Vagina (tissue), 2 donors: ENCODE measurements around the gene SLC7A8.

Source experiments
- POLR2A ChIP-seq, 2 donors: fragments of 450-650 bp; IDR thresholded peaks; one replicate each; pipeline ENCODE4 v1.6.1; 2017; ENCODE audit warnings: antibody characterized with exemption in 2 of 2, mild to moderate bottlenecking in 2 of 2, moderate library complexity in 2 of 2
- TF ChIP-seq, protein P1 (sequence below), 3 experiments: fragments of 450-650 bp in 2 of 3; fragments of 200-600 bp in 1 of 3; sonication (generic) in 1 of 3; IDR thresholded peaks; one replicate each; pipeline ENCODE4 v1.5.1; 2017 to 2019; ENCODE audit warnings: antibody characterized with exemption in 3 of 3, mild to moderate bottlenecking in 2 of 3, moderate library complexity in 2 of 3

DNA sequence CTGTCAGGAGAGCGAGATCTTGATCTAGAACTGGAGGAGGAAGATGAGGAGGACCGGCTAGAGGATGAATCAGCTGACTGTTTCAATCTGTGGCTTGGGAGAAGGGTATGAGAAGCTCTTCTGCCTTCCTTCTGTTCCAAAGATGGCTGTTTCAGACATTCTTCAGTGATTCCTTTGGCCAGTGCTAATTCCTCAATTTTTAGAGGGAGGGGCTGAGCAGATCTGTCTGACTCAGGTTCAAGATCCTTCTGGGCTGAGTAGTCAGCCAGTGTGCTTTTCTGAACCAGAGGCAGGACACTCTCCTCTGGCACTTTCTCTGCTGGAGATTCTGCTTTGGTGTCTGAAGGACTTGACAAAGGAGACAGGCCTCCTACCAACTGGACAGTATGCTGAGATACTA is 103.7 kb downstream of the SLC7A8 start:
- TF ChIP-seq, protein P1, sequence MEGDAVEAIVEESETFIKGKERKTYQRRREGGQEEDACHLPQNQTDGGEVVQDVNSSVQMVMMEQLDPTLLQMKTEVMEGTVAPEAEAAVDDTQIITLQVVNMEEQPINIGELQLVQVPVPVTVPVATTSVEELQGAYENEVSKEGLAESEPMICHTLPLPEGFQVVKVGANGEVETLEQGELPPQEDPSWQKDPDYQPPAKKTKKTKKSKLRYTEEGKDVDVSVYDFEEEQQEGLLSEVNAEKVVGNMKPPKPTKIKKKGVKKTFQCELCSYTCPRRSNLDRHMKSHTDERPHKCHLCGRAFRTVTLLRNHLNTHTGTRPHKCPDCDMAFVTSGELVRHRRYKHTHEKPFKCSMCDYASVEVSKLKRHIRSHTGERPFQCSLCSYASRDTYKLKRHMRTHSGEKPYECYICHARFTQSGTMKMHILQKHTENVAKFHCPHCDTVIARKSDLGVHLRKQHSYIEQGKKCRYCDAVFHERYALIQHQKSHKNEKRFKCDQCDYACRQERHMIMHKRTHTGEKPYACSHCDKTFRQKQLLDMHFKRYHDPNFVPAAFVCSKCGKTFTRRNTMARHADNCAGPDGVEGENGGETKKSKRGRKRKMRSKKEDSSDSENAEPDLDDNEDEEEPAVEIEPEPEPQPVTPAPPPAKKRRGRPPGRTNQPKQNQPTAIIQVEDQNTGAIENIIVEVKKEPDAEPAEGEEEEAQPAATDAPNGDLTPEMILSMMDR (IDR thresholded peaks at IDR 0.05): no peak
- TF ChIP-seq POLR2A (IDR thresholded peaks at IDR 0.05): no peak
